Measurements from ENCODE around the gene CACNA1A.
"Not testable (repeated sequence)": the region's sequence is repeated elsewhere in the genome, so short reads cannot be mapped to it uniquely, and the experiment has no call there.

CACNA1A gene

DNA sequence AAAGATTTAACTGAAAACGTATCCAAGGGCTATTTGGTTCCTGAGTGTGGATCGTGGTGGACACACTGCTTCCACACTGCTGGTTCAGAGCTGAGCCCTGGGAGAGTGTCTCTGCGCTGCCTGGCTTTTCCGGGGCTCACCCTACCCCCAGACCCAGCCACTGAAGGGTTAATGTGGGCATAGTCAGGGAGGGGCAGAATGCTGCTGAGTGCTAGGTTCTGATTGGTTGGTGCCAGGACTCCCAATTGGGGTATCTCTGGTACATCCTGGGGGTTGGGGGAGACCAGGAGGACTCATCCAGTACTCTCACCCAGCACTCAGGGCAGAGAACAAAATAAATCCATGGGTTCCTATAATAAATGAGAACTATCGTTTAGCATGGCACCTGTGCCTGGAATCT, 142.3 kb downstream of the CACNA1A start:
- no peak for DNase-seq (ENCODE audit: low read depth)

DNA sequence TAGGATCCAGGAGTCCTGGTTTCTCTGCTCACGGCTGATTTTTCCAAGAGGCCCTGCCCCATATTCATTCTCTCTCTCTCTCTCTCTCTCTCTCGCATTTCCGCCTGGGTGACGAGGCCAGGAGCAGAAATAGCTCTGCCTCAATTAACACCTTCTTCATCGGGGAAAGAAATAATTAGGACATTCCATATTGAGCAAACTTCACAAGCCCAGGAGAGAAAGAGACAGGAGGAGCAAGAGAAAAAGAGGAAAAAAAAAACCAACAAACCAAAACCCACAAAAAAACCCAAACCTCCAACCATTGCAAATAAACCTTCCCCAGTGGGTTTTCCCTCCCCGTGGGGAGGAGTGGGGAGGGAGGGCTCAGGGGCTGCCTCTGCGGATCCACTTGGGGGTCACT, 143.0 kb downstream of the CACNA1A start:
- DNase-seq (ENCODE audit: low read depth): no peak

DNA sequence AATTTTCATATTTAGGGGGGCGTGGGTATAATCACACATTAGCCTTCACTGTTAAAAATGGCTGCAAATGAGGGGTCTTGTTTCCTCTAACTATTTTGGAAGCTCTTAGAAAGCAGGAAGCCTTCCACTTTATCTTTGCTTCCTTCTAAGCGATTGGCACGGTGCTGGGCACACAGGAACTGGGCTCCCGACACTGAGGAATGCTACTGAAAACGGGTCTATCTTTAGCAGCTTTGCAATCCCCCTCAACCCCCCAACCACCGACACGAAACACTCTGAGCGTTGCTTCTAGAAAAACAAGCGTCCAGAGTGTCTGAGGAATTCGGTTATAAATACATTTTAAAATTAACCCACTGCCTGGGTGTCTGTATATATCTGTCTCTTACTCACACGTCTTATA, 143.6 kb downstream of the CACNA1A start:
- no peak for DNase-seq (ENCODE audit: low read depth)

DNA sequence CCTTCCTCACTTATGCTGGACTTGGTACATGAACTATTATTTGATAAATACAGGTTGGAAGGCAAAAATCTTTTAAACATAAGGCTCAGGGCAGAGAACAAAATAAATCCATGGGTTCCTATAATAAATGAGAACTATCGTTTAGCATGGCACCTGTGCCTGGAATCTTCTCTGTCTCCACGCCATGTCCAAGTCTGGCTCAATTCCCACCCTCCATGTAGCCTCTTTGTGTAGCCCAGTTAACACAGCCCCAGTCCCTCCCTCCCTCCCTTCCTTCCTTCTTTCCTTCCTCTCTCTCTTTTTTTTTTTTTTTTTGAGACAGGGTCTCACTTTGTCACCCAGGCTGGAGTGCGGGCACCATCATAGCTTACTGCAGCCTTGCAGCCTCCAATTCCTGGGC, 144.6 kb downstream of the CACNA1A start:
- DNase-seq (ENCODE audit: low read depth): not testable (repeated sequence)

DNA sequence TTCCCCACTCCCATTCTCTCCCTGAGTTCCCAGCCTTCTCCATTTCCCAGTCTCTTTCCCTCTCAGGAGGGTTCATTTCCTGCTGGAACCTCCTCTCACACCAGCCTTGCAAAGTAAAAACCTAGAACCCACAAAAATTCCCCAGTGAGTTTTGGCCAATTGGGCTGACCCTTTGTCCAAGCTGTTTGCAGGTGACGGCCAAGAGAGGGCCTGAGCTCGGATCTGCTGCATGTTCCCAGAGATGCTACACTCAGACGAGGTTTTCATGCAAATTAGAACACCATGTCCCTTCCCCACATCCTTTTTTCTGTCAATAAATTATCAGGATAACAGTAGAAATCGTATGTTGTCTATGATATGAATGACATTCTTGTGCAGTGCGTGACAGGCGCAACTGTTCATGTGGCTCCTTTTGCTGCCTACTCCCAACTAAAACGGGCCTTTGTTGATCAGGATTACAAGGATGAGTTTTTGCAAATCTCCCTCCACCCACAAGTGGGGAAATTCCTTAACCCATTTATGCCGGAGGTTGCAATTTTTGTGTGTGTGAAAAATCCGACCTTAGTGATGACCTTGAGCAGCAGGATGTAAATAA, 149.5 kb downstream of the CACNA1A start:
- DNase-seq (ENCODE audit: low read depth): no peak

DNA sequence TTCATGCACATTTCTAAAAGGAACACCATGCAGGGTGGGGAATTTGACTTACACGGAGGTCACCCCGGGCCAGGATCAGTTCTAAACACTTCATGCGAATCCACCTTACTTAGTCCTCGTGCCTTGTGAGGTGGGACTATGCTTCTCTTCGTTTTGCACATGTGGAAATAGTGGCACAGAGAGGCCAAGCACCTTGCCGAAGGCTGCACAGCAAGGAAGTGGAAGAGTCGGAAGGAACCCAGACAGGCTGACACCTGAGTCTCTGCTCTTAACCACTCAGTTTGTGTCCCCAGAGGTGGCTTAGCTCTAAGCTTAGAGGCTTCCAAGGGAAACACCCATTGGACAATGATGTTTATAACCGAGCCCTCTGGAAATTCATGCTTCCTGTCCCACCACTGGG, 150.1 kb downstream of the CACNA1A start:
- DNase-seq (ENCODE audit: low read depth): no peak

DNA sequence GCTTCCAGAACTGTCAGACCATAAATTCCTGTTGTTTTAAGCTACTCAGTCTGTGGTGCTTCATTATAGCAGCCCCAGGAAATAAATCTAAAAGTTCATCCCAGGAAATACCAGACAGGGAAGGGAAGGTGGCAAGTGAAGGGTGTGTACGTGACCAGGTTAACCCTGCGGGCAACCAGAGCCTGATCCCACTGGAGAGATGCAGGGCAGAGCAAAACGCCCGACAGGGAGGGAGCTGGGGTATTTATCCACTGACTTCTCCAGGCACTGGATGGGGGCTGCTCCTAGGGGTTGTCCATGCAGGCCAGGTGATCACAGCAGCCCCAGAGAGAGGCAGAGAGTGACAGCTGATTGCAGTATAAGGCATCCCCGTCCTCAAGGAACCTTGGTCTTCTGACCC, 150.9 kb downstream of the CACNA1A start:
- DNase-seq (ENCODE audit: low read depth): no peak

DNA sequence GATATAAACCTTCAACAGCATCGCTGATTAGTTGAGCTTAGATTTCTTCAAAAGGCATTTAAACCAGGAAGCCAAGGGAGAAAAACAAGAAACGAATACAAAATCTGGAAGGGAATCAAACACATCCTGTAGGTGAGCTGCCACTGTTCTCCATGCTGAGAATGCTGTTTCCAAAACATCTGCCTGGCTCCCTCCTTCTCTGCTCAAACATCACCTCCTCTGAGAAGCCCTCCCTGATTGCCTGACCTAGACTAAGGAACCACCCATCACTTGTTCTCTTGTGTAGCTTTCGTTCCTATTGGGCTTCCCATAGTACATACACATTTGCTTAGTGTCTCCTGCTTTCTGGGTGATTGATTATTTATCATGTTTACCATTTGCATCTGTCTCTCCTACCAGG, 152.7 kb downstream of the CACNA1A start:
- no peak for DNase-seq (ENCODE audit: low read depth)

DNA sequence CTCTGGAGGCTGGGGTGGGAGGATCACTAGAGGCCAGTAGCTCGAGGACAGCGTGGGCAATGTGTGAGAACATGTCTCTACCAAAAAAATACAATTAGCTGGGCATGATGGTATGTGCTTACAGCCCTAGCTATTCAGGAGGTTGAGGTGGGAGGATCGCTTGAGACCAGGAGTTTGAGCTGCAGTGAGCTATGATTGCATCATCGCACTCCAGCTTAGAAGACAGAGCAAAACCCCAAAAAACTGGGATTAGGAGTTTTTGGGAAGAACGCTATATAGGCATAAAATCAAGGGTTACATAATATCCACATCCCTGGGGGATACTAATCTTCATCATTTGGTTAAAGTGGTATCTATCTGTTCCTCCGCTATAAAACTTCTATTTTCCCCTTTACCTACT, 155.5 kb downstream of the CACNA1A start:
- DNase-seq (ENCODE audit: low read depth): no peak

DNA sequence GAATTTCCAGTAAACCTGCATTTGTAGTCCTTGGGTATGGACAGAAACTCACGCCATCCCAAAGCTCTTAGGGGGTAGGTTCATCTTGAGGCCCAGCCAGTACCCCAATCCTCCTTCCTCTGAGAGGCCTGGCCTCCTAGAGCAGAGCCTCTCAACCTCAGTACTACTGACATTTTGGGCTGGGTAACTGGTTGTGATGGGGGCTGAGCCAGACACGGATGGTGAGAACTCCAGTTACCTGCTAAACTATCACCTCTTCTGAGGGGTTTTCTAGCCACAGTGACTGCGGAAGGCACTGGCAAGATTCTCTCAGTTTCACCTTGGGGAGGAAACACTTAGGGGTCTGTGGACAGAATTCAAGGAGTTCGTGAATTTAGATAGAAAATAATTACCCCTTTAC, 156.2 kb downstream of the CACNA1A start:
- no peak for DNase-seq (ENCODE audit: low read depth)

DNA sequence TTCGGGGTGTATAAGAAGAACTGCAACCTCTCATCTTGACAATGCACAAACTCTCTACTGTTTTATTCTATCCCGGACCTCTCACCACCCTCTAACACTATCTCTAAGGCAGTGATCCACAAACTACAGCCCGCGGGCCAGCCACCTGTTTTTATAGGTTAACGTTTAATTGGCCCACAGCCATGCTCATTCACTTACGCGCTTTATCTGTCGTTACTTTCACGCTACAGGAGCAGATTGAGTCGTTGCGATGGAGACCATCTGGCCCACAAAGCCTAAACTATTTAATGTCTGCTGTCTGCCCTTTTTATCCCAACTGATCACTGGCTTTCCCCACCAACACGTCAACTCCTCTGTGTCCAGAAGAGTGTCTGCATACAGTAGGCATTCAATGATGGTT, 158.9 kb downstream of the CACNA1A start:
- no peak for DNase-seq (ENCODE audit: low read depth)

DNA sequence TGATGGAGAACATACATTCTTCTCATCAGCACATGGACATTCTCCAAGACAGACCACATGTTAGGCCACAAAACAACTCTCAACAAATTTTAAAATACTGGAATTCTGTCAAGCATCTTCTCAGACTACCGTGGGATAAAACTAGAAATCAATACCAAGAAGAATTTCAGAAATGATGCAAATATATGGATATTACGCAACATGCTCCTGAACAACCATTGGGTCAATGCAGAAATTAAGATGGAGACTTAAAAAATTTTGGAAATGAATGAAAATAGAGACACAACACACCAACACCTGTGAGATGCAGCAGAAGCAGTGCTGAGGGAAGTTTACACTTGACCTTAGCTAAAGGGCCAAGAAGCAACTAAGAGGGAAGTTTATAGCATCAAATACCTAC, 162.8 kb downstream of the CACNA1A start:
- DNase-seq (ENCODE audit: low read depth): no peak

DNA sequence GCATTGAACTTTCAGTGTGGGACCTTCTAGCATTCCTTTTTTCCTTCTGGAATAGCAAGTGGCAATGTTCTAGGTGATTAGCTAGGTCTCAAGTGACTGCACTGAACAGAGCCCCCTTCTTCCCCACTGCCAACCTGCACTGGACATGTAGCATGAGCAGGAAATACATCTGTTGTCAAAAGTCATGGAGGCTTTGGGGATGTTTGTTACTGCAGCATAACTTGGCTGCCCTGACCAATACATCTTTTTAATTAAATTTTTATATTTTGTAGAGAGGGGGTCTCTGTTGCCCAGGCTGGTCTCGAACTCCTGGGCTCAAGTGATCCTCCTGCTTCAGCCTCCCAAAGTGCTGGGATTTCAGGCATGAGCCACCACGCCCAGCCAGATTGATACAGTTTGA, 163.6 kb downstream of the CACNA1A start:
- no peak for DNase-seq (ENCODE audit: low read depth)

DNA sequence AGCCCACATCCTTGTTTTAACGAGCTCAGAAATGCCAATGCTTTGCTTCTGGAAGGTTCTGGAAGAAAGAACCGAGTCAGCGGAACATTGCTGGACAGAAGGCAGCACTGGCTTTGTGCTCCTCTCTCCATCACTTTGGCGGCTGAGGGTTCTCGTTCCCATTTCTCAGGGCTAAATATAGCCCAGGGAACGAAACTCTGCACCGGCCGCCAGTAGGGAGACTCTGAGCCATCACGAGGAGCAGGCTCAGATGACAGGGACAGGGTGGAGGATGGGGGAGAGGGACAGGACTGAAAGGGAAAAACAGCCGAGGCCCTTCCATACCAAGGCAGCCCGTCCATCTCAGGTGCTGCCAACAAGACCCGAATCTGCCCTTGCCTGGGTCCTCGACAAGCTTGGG, 166.4 kb downstream of the CACNA1A start:
- DNase-seq (ENCODE audit: low read depth): no peak

DNA sequence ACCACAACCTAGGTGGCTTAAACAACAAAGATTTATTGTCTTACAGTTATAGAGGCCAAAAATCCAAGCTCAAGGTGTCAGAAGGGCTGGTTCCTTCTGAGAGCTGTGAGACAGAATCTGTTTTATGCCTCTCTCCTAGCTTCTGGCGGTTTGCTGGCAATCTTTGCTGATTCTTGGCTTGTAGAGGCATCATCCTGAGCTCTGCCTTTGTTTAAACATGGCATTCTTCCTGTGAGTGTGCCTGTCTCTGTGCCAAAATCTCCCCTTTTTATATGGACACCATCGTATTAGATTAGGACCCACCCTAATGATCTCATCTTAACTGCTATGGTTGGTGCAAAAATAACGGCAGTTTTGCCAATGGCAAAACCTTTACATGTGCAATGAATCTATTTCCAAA, 169.1 kb downstream of the CACNA1A start:
- no peak for DNase-seq (ENCODE audit: low read depth)

DNA sequence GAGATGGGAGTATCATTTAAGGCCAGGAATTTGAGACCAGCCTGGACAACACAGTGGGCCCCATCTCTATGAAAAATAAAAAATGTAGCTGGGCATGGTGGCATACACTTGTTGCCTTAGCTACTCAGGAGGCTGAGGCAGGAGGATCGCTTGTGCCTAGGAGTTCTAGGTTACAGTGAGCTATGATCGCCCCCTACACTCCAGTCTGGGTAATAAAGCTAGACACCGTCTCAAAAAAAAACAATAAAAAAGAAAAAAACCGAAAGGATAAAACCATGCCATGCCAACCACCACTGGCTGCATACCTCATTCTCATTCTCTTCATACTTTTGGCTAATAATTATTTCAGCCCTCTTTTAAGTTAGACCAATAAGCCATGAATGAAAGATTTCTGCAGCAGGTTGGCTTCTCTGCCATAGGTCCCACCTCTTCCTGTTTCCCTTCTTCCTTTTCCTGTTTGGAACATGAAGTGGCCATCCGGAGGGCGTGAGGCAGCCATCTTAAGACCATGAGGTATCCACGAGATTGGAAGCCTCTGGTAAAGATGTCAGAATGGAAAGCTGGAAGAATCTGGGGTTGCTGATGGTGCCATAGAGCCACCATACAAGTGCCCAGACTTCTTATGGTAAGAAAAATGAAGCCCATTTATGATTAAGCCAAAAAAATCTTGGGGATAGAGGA, 171.3 kb downstream of the CACNA1A start:
- no peak for DNase-seq (ENCODE audit: low read depth)

DNA sequence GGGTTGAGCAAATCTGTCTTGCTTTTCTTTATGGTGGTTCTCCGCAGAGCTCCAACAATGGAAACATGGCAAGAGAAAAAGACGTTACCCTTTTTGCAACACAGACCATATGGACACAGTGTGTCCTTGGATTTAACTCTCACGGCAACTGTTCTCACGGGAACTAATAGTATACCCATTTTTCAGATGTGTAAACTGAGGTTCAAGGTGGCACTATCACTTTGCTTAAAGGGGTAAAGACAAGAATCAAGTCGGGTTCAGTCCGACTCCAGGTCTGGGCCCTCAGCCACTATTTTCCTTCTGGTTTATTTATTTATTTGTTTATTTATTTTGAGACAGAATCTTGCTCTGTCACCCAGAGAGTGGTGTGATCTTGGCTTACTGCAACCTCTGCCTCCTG, 176.0 kb downstream of the CACNA1A start:
- no peak for DNase-seq (ENCODE audit: low read depth)

DNA sequence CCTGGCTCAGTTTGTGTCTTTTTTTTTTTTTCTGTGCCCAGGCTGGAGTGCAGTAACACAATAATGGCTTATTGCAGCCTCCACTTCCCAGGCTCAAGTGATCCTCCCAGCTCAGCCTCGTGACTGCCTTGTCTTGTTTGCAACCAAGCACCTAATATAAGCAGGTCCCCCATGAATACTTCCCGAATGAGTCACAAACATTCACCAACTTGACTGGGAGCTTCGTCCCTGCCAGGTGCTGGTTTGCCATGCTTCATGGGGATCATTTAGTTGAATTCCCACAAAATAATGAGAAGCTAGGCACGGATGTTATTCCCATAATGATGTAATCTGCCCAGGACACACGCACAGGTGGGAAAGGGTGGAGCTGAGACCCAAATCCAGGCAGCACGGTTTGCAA, 176.5 kb downstream of the CACNA1A start:
- no peak for DNase-seq (ENCODE audit: low read depth)

DNA sequence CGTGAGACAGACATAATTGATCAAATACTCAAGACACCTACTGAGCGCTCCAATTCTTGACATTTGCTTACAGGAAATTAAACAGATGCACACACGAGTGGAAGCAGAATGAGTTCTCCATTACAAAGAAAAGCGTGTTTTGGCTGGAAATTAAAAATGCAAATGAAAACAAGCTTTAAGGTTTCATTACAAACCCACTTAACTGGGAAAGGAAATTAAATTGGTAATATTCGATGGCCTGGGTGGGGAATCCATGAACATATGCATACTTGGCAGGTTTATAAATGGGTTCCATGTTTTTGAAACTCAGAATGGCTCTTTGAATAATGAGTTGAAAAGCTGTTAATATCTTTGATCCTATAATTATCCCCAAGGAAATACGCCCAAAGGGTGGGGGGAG, 178.0 kb downstream of the CACNA1A start:
- no peak for DNase-seq (ENCODE audit: low read depth)

DNA sequence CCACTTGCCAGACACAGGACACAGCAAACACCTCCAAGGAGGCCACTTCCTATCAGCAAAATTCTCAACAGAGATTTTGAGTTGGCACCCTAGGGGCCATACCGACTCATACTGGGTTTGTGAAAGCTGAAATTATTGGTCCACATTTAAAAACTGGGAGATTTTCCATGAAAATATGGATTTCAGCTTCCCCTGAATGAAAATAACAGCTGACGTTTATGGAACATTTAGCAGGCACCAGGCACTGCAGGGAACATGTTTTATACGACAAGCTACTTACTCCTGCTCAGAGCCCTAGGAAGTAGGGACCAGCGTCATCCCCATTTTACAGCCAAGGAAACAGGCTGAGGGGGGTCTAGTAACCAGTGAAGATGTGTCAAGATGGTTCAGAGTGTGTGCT, 186.8 kb downstream of the CACNA1A start:
- DNase-seq (ENCODE audit: low read depth): no peak

DNA sequence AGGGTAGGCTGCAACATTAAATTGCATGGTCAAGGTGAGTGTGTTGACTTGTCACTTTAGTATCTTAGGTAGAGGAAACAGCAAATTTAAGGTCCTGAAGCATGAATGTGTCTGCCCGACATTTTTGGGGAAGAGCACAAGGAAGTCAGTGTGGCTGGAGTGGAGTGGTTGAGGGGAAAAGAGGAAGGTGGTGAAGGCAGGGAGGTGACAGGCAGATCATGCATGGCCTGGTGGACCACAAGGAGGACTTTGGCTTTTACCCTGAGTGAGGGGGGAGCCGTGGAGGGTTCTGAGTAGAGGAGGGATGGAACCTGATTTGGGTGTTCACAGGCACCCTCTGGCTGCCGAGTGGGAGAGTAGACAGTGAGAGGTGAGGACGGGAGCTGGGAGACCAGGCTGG, 188.1 kb downstream of the CACNA1A start:
- DNase-seq (ENCODE audit: low read depth): no peak

DNA sequence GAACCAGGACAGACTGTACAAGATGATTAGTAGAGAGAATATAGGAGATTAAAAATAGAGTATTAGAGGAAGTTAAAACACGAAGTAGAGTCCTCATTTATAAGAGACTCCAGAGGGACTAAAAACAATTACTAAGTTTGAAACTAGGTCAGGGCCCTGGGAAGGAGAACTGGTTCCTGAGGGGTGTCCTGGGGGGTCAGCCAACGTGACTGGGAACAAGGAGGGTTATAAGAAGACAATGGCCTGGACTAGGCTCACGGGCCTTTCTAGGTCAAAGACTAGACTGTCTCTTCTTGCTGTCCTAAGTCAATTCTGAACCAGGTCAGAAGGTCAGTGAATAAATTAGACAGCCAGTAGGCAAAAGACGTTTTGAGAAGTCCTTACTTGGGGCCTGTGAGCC, 190.8 kb downstream of the CACNA1A start:
- DNase-seq (ENCODE audit: low read depth): no peak

DNA sequence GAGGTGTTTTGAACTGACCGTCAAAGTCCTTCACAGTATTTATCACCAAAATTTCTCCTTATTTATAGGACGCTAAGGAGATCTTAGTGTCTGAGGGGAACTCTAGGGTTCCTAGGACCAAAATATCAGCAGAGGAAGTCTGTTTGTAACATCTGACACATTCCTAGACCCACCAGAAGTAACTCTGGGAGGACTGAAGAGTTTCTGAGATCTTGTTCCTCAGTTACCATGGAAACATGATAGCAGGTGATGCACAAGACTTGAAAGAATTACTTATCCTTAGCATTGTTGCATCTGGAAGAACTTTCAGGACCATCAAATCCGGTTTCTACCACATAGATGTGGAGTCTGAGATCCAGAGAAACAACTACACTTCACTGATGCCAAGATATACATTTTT, 191.5 kb downstream of the CACNA1A start:
- no peak for DNase-seq (ENCODE audit: low read depth)

DNA sequence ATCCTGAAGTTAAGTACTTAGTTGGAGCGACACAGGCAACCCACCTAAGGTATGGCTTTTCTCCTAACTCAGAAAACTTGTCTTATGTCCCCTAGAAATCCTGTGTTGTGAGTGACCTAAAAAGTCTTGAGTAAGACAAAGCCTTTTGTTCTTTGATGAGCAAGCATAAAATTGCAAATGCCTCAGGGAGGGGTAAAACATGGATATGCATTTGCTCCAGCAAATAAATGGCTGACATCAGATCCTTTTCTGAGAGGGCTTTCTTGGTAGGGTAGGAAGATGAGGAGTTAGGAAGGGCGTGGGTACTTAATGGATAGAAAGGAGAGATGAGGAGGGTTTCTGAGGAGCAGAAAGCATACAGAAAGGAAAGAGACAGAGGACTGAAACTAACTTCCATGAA, 192.4 kb downstream of the CACNA1A start:
- no peak for DNase-seq (ENCODE audit: low read depth)
